H9 (cell line): ENCODE data around the gene KLF15. TPM values are rescaled to one million over a fixed set of nuclear protein-coding genes. Genes with fewer than 3 reads are reported as not detected.

Experiments used
- DNase-seq: peaks from one replicate; pipeline ENCODE4 v3.0.0-alpha.2; 2017
- H2AFZ ChIP-seq: one replicate; pipeline ENCODE4 v1.6.1; 2013; ENCODE audit warnings: mild to moderate bottlenecking, low read length, control low read depth, moderate library complexity
- H2AK5ac ChIP-seq: 2 replicates; pipeline ENCODE4 v1.6.1; 2013; ENCODE audit warnings: low read length, control low read depth, mixed read lengths; ENCODE audit not compliant: insufficient read length
- H2BK120ac ChIP-seq: one replicate; pipeline ENCODE4 v1.6.1; 2013; ENCODE audit warnings: low read depth, mild to moderate bottlenecking, low read length, control low read depth, inconsistent platforms; ENCODE audit not compliant: poor library complexity, severe bottlenecking
- H2BK12ac ChIP-seq: 2 replicates; pipeline ENCODE4 v1.6.1; 2013; ENCODE audit warnings: low read length, control low read depth, mixed read lengths, low read depth; ENCODE audit not compliant: insufficient read length
- H2BK15ac ChIP-seq: 2 replicates; pipeline ENCODE4 v1.6.1; 2013; ENCODE audit warnings: low read depth, low read length, control low read depth
- H2BK20ac ChIP-seq: one replicate; pipeline ENCODE4 v1.6.1; 2013; ENCODE audit warnings: low read depth, mild to moderate bottlenecking, low read length, control low read depth, inconsistent platforms; ENCODE audit not compliant: poor library complexity, severe bottlenecking
- H2BK5ac ChIP-seq: 2 replicates; pipeline ENCODE4 v1.6.1; 2013; ENCODE audit warnings: low read length, control low read depth, mixed read lengths; ENCODE audit not compliant: insufficient read length
- H3K14ac ChIP-seq: 2 replicates; pipeline ENCODE4 v1.6.1; 2013; ENCODE audit warnings: low read length, control low read depth; ENCODE audit not compliant: insufficient read depth
- H3K18ac ChIP-seq: 2 replicates; pipeline ENCODE4 v1.6.1; 2013; ENCODE audit warnings: low read depth, mild to moderate bottlenecking, mixed read lengths, low read length, control low read depth; ENCODE audit not compliant: insufficient read length
- H3K23ac ChIP-seq: 2 replicates; pipeline ENCODE4 v1.6.1; 2013; ENCODE audit warnings: low read length, control low read depth, mixed read lengths, low read depth; ENCODE audit not compliant: insufficient read length
- H3K23me2 ChIP-seq: 2 replicates; pipeline ENCODE4 v1.6.1; 2013; ENCODE audit warnings: low read depth, mild to moderate bottlenecking, mixed read lengths, low read length, control low read depth; ENCODE audit not compliant: insufficient read length, poor library complexity, severe bottlenecking
- H3K27ac ChIP-seq: 2 replicates; pipeline ENCODE4 v1.5.1; 2013; ENCODE audit warnings: low read length, control low read depth, mixed read lengths, low read depth; ENCODE audit not compliant: insufficient read length
- H3K27me3 ChIP-seq: 2 replicates; pipeline ENCODE4 v1.6.1; 2013; ENCODE audit warnings: low read length, control low read depth, inconsistent platforms; ENCODE audit not compliant: insufficient read depth
- H3K4ac ChIP-seq: 2 replicates; pipeline ENCODE4 v1.6.1; 2013; ENCODE audit warnings: low read depth, mild to moderate bottlenecking, control low read depth, inconsistent platforms, low read length, moderate library complexity
- H3K4me1 ChIP-seq: 2 replicates; pipeline ENCODE4 v1.6.1; 2013; ENCODE audit warnings: low read length, control low read depth, inconsistent platforms; ENCODE audit not compliant: insufficient read depth
- H3K4me2 ChIP-seq: 2 replicates; pipeline ENCODE4 v1.6.1; 2013; ENCODE audit warnings: low read length, control low read depth, mixed read lengths; ENCODE audit not compliant: insufficient read length, insufficient read depth
- H3K56ac ChIP-seq: 2 replicates; pipeline ENCODE4 v1.6.1; 2013; ENCODE audit warnings: low read depth, mild to moderate bottlenecking, mixed read lengths, low read length, control low read depth; ENCODE audit not compliant: insufficient read length
- H3K79me1 ChIP-seq: 2 replicates; pipeline ENCODE4 v1.6.1; 2013; ENCODE audit warnings: low read depth, mild to moderate bottlenecking, moderate library complexity, low read length, control low read depth, inconsistent platforms; ENCODE audit not compliant: insufficient read depth, poor library complexity, severe bottlenecking
- H3K79me2 ChIP-seq: 2 replicates; pipeline ENCODE4 v1.6.1; 2013; ENCODE audit warnings: low read length, control low read depth, inconsistent platforms; ENCODE audit not compliant: insufficient read depth
- H3K9ac ChIP-seq: 2 replicates; pipeline ENCODE4 v1.6.1; 2013; ENCODE audit warnings: low read length, control low read depth, mixed read lengths; ENCODE audit not compliant: insufficient read length; ENCODE audit errors: extremely low read depth
- H3K9me3 ChIP-seq: one replicate; pipeline ENCODE4 v1.6.1; 2013; ENCODE audit warnings: low read depth, low read length, inconsistent platforms; ENCODE audit not compliant: control insufficient read depth
- H3T11ph ChIP-seq: one replicate; pipeline ENCODE4 v1.6.1; 2013; ENCODE audit warnings: mild to moderate bottlenecking, low read length, control low read depth, inconsistent platforms
- H4K20me1 ChIP-seq: one replicate; pipeline ENCODE4 v1.6.1; 2013; ENCODE audit not compliant: control insufficient read depth, insufficient read length, insufficient read depth
- H4K5ac ChIP-seq: 2 replicates; pipeline ENCODE4 v1.6.1; 2013; ENCODE audit warnings: low read depth, mild to moderate bottlenecking, mixed read lengths, low read length, control low read depth; ENCODE audit not compliant: insufficient read length
- H4K8ac ChIP-seq: replicated peaks from 2 replicates; pipeline ENCODE4 v1.6.1; 2013; ENCODE audit warnings: low read length, control low read depth, mixed read lengths, low read depth; ENCODE audit not compliant: insufficient read length
- H4K91ac ChIP-seq: 2 replicates; pipeline ENCODE4 v1.6.1; 2013; ENCODE audit warnings: low read depth, mild to moderate bottlenecking, moderate library complexity, mixed read lengths, low read length, control low read depth; ENCODE audit not compliant: insufficient read length
- H3K27ac Mint-ChIP-seq, 3 experiments: 2 replicates in 2 of 3; 3 replicates in 1 of 3; pipeline ENCODE4 v1.8.0; 2020 to 2021; ENCODE audit warnings: mixed read lengths in 3 of 3, mild to moderate bottlenecking in 1 of 3, moderate library complexity in 1 of 3
- H3K27me3 Mint-ChIP-seq: 2 replicates; pipeline ENCODE4 v1.8.0; 2021; ENCODE audit warnings: low read depth, mild to moderate bottlenecking, moderate library complexity, mixed read lengths
- H3K36me3 Mint-ChIP-seq, 3 experiments: 2 replicates in 2 of 3; 3 replicates in 1 of 3; pipeline ENCODE4 v1.8.0; 2020 to 2021; ENCODE audit warnings: low read depth in 3 of 3, mixed read lengths in 3 of 3; ENCODE audit not compliant: insufficient read depth in 1 of 3
- H3K4me1 Mint-ChIP-seq, 2 experiments: 2 replicates each; pipeline ENCODE4 v1.8.0; 2020; ENCODE audit warnings: mixed read lengths in 2 of 2
- H3K4me3 Mint-ChIP-seq, 2 experiments: 2 replicates in 1 of 2; 3 replicates in 1 of 2; pipeline ENCODE4 v1.8.0; 2020 to 2021; ENCODE audit warnings: mild to moderate bottlenecking in 2 of 2, mixed read lengths in 2 of 2, moderate library complexity in 1 of 2
- H3K9me3 Mint-ChIP-seq, 2 experiments: 2 replicates in 1 of 2; 3 replicates in 1 of 2; pipeline ENCODE4 v1.8.0; 2020; ENCODE audit warnings: mild to moderate bottlenecking in 2 of 2, mixed read lengths in 2 of 2, moderate library complexity in 1 of 2
- CTCF ChIP-seq: fragments of 200-600 bp; sonication (generic); conservative IDR thresholded peaks from 3 replicates; pipeline ENCODE4 v1.8.0; 2021; ENCODE audit warnings: antibody characterized with exemption, mild to moderate bottlenecking
- WGBS: extraction: QIAGEN DNeasy Blood & Tissue Kit; methylation state at CpG from one replicate; pipeline ENCODE4 v1.1.7; 2013; ENCODE audit warnings: missing lambda C conversion rate, low lambda C conversion rate, mixed read lengths; ENCODE audit not compliant: insufficient read length; ENCODE audit errors: extremely low coverage; 5-methylcytosine and 5-hydroxymethylcytosine counted together
- total RNA-seq: library from RNA; stranded (reverse); gene quantifications from 2 replicates; pipeline ENCODE4 v1.2.1, GENCODE V29; 2021

KLF15 gene
- total RNA-seq, 1 experiment from 2014 or later = 10.8 TPM

- Histone ChIP-seq H2BK12ac (no peak overlapping the region), H2BK20ac (no peak overlapping the region), H3K27me3 (no peaks in the 10 kb centered on the region), H3K79me2 (no peaks in the 10 kb centered on the region), H3K56ac (no peak overlapping the region), H2AK5ac (no peak overlapping the region), H3K4me2 (no peak overlapping the region), H3K79me1 (no peaks in the 10 kb centered on the region), H3K4ac (no peak overlapping the region), H2BK120ac (no peak overlapping the region), H3T11ph (no peak overlapping the region), H4K5ac (no peak overlapping the region), H3K27ac (no peak overlapping the region), H3K9me3 (no peaks in the 10 kb centered on the region), H3K18ac (no peak overlapping the region), H4K20me1 (no peaks in the 10 kb centered on the region), H4K8ac (no peak overlapping the region), H2BK5ac (no peak overlapping the region), H2BK15ac (no peak overlapping the region), H3K23me2 (no peaks in the 10 kb centered on the region), H3K4me1 (no peaks in the 10 kb centered on the region), H3K23ac (no peak overlapping the region), H3K9ac (no peak overlapping the region), H4K91ac (no peak overlapping the region), H2AFZ (no peak overlapping the region), H3K14ac (no peak overlapping the region; the same call in 1 of the 2 replicates)
- no CpG with 5 or more reads among the region's 32 CpGs for WGBS
- no peak overlapping the region for H3K27ac Mint-ChIP-seq
- H3K9me3 Mint-ChIP-seq = no peaks in the 10 kb centered on the region
- no peak overlapping the region; a peak in 1 of 5 replicates for H3K4me3 Mint-ChIP-seq
- no peak for TF ChIP-seq CTCF
- H3K4me1 Mint-ChIP-seq = peaks cover 7 to 9% of the 10 kb centered on the region in 2 experiments; a peak in 3 of 4 replicates
- peaks cover 0 to 7% (median 5%) of the 10 kb centered on the region in 3 experiments; a peak in 5 of 7 replicates for H3K36me3 Mint-ChIP-seq
- peaks cover 4% of the 10 kb centered on the region for H3K27me3 Mint-ChIP-seq
- no peak for DNase-seq
These were observed 13.6 kb downstream of the KLF15 start for GRCh38 chr3:126343649-126344035.
